B cell (primary cell): ENCODE data around the gene PLEKHM3. TPM values are rescaled to one million over a fixed set of nuclear protein-coding genes. Genes with fewer than 3 reads are reported as not detected.
A peak's percentile ranks its signal among the peaks of the same experiment; 100 is the strongest.

Source experiments
- ATAC-seq: fragments of 200-7000 bp; cut with Tn5 transposase; one replicate; pipeline ENCODE4 v1.10.0; 2021; ENCODE audit warnings: low read depth, mild to moderate bottlenecking, moderate number of reproducible peaks, moderate library complexity
- CTCF ChIA-PET: fragments of 350-600 bp; sonication (Branson Sonifier 250); formaldehyde crosslinking; loops from one replicate; lab custom pipeline; 2021; ENCODE audit warnings: antibody characterized with exemption, inconsistent platforms; lab: Charles Lee
- POLR2A ChIA-PET: fragments of 350-600 bp; sonication (Branson Sonifier 250); formaldehyde crosslinking; loops from one replicate; lab custom pipeline; 2021; ENCODE audit warnings: antibody characterized with exemption; lab: Charles Lee
- DNase-seq: peaks from one replicate; pipeline ENCODE4 v3.0.0; 2013
- H2AFZ ChIP-seq: 2 replicates; pipeline ENCODE4 v1.6.1; 2012; ENCODE audit warnings: mild to moderate bottlenecking, low read depth, low read length; ENCODE audit not compliant: insufficient read depth, poor library complexity, severe bottlenecking
- H3K27ac ChIP-seq, 2 donors: 1 replicate in 1 of 2; 2 replicates in 1 of 2; pipeline ENCODE4 v1.5.1; 2012 to 2013; ENCODE audit warnings: low read length in 2 of 2, mild to moderate bottlenecking in 2 of 2, moderate library complexity in 1 of 2
- H3K27me3 ChIP-seq, 4 experiments: fragments of 200-600 bp in 1 of 4; sonication (generic) in 1 of 4; replicated peaks in 1 of 4; 1 replicate in 2 of 4; 2 replicates in 2 of 4; pipeline versions ENCODE4 v1.6.1 to v1.7.0; 2013 to 2016; ENCODE audit warnings: low read length in 3 of 4, mild to moderate bottlenecking in 2 of 4, mixed read lengths in 1 of 4, moderate library complexity in 1 of 4; ENCODE audit not compliant: insufficient read depth in 4 of 4, control insufficient read depth in 3 of 4; ENCODE audit errors: control extremely low read depth in 1 of 4
- H3K36me3 ChIP-seq, 2 experiments: replicated peaks in 1 of 2; 1 replicate in 1 of 2; 2 replicates in 1 of 2; pipeline versions ENCODE4 v1.6.1 to v1.7.1; 2013; ENCODE audit warnings: low read length in 1 of 2; ENCODE audit not compliant: insufficient read depth in 2 of 2, control insufficient read depth in 1 of 2; ENCODE audit errors: control extremely low read depth in 1 of 2, extremely low read depth in 1 of 2
- H3K4me1 ChIP-seq, 2 donors: fragments of 200-600 bp in 1 of 2; sonication (generic) in 1 of 2; 1 replicate in 1 of 2; 2 replicates in 1 of 2; pipeline versions ENCODE4 v1.5.1 to v1.6.1; 2013 to 2017; ENCODE audit warnings: low read length in 2 of 2; ENCODE audit not compliant: control insufficient read depth in 2 of 2, insufficient read depth in 2 of 2
- H3K4me2 ChIP-seq: replicated peaks from 2 replicates; pipeline ENCODE3; 2012; ENCODE audit warnings: mild to moderate bottlenecking, low read depth, low read length; ENCODE audit not compliant: poor library complexity, severe bottlenecking
- H3K4me3 ChIP-seq, 5 experiments: fragments of 200-600 bp in 1 of 5; sonication (generic) in 1 of 5; 1 replicate in 3 of 5; 2 replicates in 2 of 5; pipeline versions ENCODE4 v1.5.1 to v1.7.0; 2011 to 2016; ENCODE audit warnings: low read length in 4 of 5, mild to moderate bottlenecking in 4 of 5, low read depth in 2 of 5, control low read depth in 1 of 5, moderate library complexity in 1 of 5; ENCODE audit not compliant: insufficient read depth in 1 of 5; ENCODE audit errors: control extremely low read depth in 1 of 5, extremely low read depth in 1 of 5
- H3K79me2 ChIP-seq: fragments of 200-600 bp; sonication (generic); one replicate; pipeline ENCODE4 v1.6.0; 2016; ENCODE audit warnings: low read length; ENCODE audit not compliant: control insufficient read depth, insufficient read depth
- H3K9ac ChIP-seq: fragments of 200-600 bp; sonication (generic); 2 replicates; pipeline ENCODE4 v1.6.1; 2017; ENCODE audit warnings: mild to moderate bottlenecking, low read length, moderate library complexity
- H3K9me3 ChIP-seq, 3 donors: one replicate each; pipeline versions ENCODE4 v1.6.1 to v1.7.1; 2013; ENCODE audit warnings: low read length in 2 of 3; ENCODE audit not compliant: control insufficient read depth in 2 of 3, insufficient read depth in 1 of 3; ENCODE audit errors: control extremely low read depth in 1 of 3
- H4K20me1 ChIP-seq: 2 replicates; pipeline ENCODE4 v1.6.0; 2012; ENCODE audit warnings: mild to moderate bottlenecking, low read length; ENCODE audit not compliant: insufficient read depth, control insufficient read depth, poor library complexity, severe bottlenecking
- H3K27ac Mint-ChIP-seq: one replicate; pipeline ENCODE4 v1.8.0; 2021; ENCODE audit warnings: mixed read lengths
- H3K27me3 Mint-ChIP-seq: one replicate; pipeline ENCODE4 v1.8.0; 2021; ENCODE audit warnings: mixed read lengths
- H3K4me1 Mint-ChIP-seq: one replicate; pipeline ENCODE4 v1.8.0; 2021; ENCODE audit warnings: mixed read lengths
- H3K4me3 Mint-ChIP-seq: one replicate; pipeline ENCODE4 v1.8.0; 2021; ENCODE audit warnings: mixed read lengths
- H3K9me3 Mint-ChIP-seq: one replicate; pipeline ENCODE4 v1.8.0; 2022; ENCODE audit warnings: mixed read lengths; ENCODE audit not compliant: insufficient read depth
- CTCF ChIP-seq: fragments of 200-600 bp; IDR thresholded peaks from one replicate; pipeline ENCODE4 v1.8.0; 2022; ENCODE audit warnings: antibody characterized with exemption, mild to moderate bottlenecking
- EZH2 ChIP-seq: IDR thresholded peaks from 2 replicates; pipeline ENCODE4 v1.6.1; 2012; ENCODE audit warnings: borderline replicate concordance, low read depth, mild to moderate bottlenecking, moderate library complexity, low read length; ENCODE audit not compliant: insufficient read depth, poor library complexity, severe bottlenecking
- WGBS: methylation state at CpG from one replicate; pipeline ENCODE4 v1.1.5; 2013; ENCODE audit warnings: missing lambda C conversion rate; ENCODE audit not compliant: insufficient coverage; 5-methylcytosine and 5-hydroxymethylcytosine counted together
- intact Hi-C: fragments of 100-400 bp; cut with micrococcal nuclease; formaldehyde crosslinking; loops from one replicate; pipeline ENCODE4 v1.10.0; 2022
- polyA plus RNA-seq: library from polyadenylated mRNA; depleted of rRNA; stranded (reverse); fragments of >200 nt; gene quantifications from 2 replicates; pipeline ENCODE4 v1.2.3, GENCODE V29; 2012
- total RNA-seq, 2 donors: library from RNA; stranded (reverse); fragments of 120-200 nt in 1 of 2; gene quantifications; 1 replicate in 1 of 2; 2 replicates in 1 of 2; pipeline versions ENCODE4 v1.2.3 to v1.2.4, GENCODE V29; 2013 to 2022

The PLEKHM3 gene
- total and polyA plus RNA-seq, 2 donors (not counting 1 experiment from before 2014, with no cell fraction given) = 4.0 to 17.7 TPM

DNA sequence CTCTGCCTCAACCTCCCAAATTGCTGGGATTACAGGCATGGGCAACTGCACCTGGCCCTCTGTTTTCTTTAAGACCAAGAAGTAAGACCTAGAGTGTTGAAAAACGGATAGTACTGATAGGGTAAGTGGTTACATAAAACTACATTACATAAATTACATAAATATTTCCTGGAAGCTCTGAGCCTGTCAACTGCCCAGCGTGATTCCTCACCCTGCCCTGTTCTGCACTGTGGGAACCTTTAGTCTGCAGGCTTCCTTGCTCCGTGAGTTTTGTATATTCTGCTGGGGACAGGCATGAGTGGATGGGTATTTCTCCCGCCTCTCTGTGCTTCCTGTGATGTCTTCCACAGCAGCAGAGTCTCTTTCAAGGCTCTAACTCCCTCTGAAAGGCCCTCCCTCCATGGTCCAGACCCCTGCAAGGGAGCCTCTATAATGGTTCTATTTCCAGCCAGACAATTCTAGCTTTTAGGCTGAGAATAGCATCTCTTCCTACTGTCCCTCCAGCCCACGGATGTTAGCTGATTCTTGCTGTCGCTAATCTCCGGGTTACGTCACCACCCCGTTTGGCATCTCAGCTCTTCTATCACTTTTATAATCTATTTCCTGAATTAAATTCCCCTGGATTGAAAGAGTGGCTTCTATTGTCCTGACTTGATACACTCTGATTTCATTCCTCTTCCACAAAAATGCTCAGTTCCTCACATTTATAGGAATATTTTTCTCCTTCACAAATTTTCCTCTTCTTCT lies 49.5 kb upstream of the PLEKHM3 start:
- H3K9ac ChIP-seq = no peak overlapping the region
- POLR2A ChIA-PET = no interaction called here
- H3K4me1 ChIP-seq = no peaks in the 10 kb centered on the region
- H3K36me3 ChIP-seq = no peaks in the 10 kb centered on the region
- H3K4me1 Mint-ChIP-seq = no peaks in the 10 kb centered on the region
- intact Hi-C loops = no loop called here
- TF ChIP-seq EZH2 (no peak), CTCF (no peak)
- no peaks in the 10 kb centered on the region for H4K20me1 ChIP-seq
- no peak overlapping the region for H2AFZ ChIP-seq
- no peak overlapping the region for H3K27ac ChIP-seq
- peaks cover 0 to 4% (median 0%) of the 10 kb centered on the region in 4 experiments for H3K27me3 ChIP-seq
- no peak overlapping the region for H3K4me3 Mint-ChIP-seq
- no peak overlapping the region for H3K27ac Mint-ChIP-seq
- no peak for DNase-seq
- no peak overlapping the region for H3K4me3 ChIP-seq
- H3K9me3 Mint-ChIP-seq = peaks cover 2% of the 10 kb centered on the region
- CTCF ChIA-PET = interaction anchor here (0.8 to 8.2 kb wide), 3 partner anchors 8 to 328 kb away, joined by 3 to 143 read pairs (median 8); no protein-coding TSS in a partner anchor
- peaks cover 34% of the 10 kb centered on the region for H3K27me3 Mint-ChIP-seq
- H3K9me3 ChIP-seq = no peaks in the 10 kb centered on the region
- H3K4me2 ChIP-seq = no peak overlapping the region
- WGBS = 100% methylated on average over 1 of the region's 9 CpGs
- H3K79me2 ChIP-seq = no peaks in the 10 kb centered on the region
- ATAC-seq = no peak

GRCh38 chr2:208072250-208072892 lies 47.0 kb upstream of the PLEKHM3 start:
- intact Hi-C loops = loop anchor here (1.0 kb wide), 3 partner anchors 326 to 1379 kb away; no protein-coding TSS in a partner anchor
- no peak overlapping the region for H2AFZ ChIP-seq
- WGBS = 0% methylated on average over 3 of the region's 9 CpGs

More at GRCh38 chr2:208072250-208072892, 47.0 kb upstream of the PLEKHM3 start:
- Histone ChIP-seq H4K20me1 (no peaks in the 10 kb centered on the region), H3K4me3 (no peak overlapping the region), H3K4me2 (no peak overlapping the region), H3K27ac (no peak overlapping the region), H3K36me3 (no peaks in the 10 kb centered on the region), H3K4me1 (no peaks in the 10 kb centered on the region), H3K27me3 (peaks cover 0 to 4% (median 0%) of the 10 kb centered on the region in 4 experiments), H3K9ac (no peak overlapping the region), H3K9me3 (no peaks in the 10 kb centered on the region), H3K79me2 (no peaks in the 10 kb centered on the region)
- Mint-ChIP-seq H3K4me1 (no peaks in the 10 kb centered on the region), H3K27ac (no peak overlapping the region), H3K27me3 (peaks cover 19% of the 10 kb centered on the region), H3K9me3 (no peaks in the 10 kb centered on the region), H3K4me3 (no peak overlapping the region)
- POLR2A ChIA-PET = no interaction called here
- CTCF ChIA-PET = interaction anchor here (0.6 to 8.2 kb wide), 15 partner anchors 15 to 1377 kb away, joined by 3 to 143 read pairs (median 3); partner anchors contain the start of gene METTL21A
- DNase-seq (peak; percentile 72), ATAC-seq (peak; percentile 69)
- TF ChIP-seq CTCF = peak; percentile 89
- no peak for TF ChIP-seq EZH2
